Small intestine (tissue), 7 donors: ENCODE data around the gene MTUS2. TPM values are rescaled to one million over a fixed set of nuclear protein-coding genes. Genes with fewer than 3 reads are reported as not detected.

Source experiments
- DNase-seq, 2 donors: peaks; one replicate each; pipeline versions ENCODE4 v3.0.0 to v3.0.0-alpha.2; 2013
- FAIRE-seq: peaks from 2 replicates; lab custom pipeline; 2012; peaks lifted over from hg19 to GRCh38; lab: Jason Lieb, UNC
- H3K27ac ChIP-seq, 3 donors: one replicate each; pipeline ENCODE4 v1.5.1; 2013; ENCODE audit warnings: low read length in 2 of 3, mild to moderate bottlenecking in 2 of 3, control low read depth in 1 of 3, inconsistent platforms in 1 of 3, low read depth in 1 of 3, moderate library complexity in 1 of 3
- H3K27me3 ChIP-seq, 3 donors: one replicate each; pipeline ENCODE4 v1.6.1; 2013; ENCODE audit warnings: low read length in 3 of 3, inconsistent platforms in 1 of 3; ENCODE audit not compliant: control insufficient read depth in 3 of 3, insufficient read depth in 3 of 3
- H3K36me3 ChIP-seq, 3 donors: one replicate each; pipeline ENCODE4 v1.6.1; 2013; ENCODE audit warnings: low read length in 3 of 3, inconsistent platforms in 1 of 3, low read depth in 1 of 3, mild to moderate bottlenecking in 1 of 3, moderate library complexity in 1 of 3; ENCODE audit not compliant: control insufficient read depth in 3 of 3, insufficient read depth in 2 of 3
- H3K4me1 ChIP-seq, 3 donors: one replicate each; pipeline ENCODE4 v1.6.1; 2013; ENCODE audit warnings: low read length in 2 of 3, inconsistent platforms in 1 of 3, low read depth in 1 of 3, mild to moderate bottlenecking in 1 of 3, moderate library complexity in 1 of 3; ENCODE audit not compliant: control insufficient read depth in 3 of 3, insufficient read depth in 2 of 3
- H3K4me3 ChIP-seq, 3 donors: one replicate each; pipeline ENCODE4 v1.5.1; 2013; ENCODE audit warnings: low read length in 3 of 3, control low read depth in 1 of 3, inconsistent platforms in 1 of 3, low read depth in 1 of 3, mild to moderate bottlenecking in 1 of 3, moderate library complexity in 1 of 3
- H3K9me3 ChIP-seq, 2 donors: one replicate each; pipeline ENCODE4 v1.6.1; 2013; ENCODE audit warnings: low read depth in 1 of 2, low read length in 1 of 2; ENCODE audit not compliant: control insufficient read depth in 2 of 2, insufficient read depth in 1 of 2
- WGBS, 3 donors: extraction: QIAGEN DNeasy Blood & Tissue Kit; methylation state at CpG; one replicate each; pipeline ENCODE4 v1.1.7; 2013; 5-methylcytosine and 5-hydroxymethylcytosine counted together
- polyA plus RNA-seq, 4 donors: library from polyadenylated mRNA; stranded (reverse) in 3 of 4; unstranded in 1 of 4; fragments of 200-250 nt in 3 of 4; fragments of 120-200 nt in 1 of 4; gene quantifications; one replicate each; pipeline versions ENCODE4 v1.2.1 to v1.2.3, GENCODE V29; 2013
- donor health status: healthy with polysubstance abuse.
- donor health status: control.
- donor health status: control.
- donor health status: Bipolar disorder and iron deficiency.
- donor health status: healthy.

The MTUS2 gene
- polyA plus RNA-seq, 4 donors: under 0.01 to 0.53 (median 0.22) TPM

DNA sequence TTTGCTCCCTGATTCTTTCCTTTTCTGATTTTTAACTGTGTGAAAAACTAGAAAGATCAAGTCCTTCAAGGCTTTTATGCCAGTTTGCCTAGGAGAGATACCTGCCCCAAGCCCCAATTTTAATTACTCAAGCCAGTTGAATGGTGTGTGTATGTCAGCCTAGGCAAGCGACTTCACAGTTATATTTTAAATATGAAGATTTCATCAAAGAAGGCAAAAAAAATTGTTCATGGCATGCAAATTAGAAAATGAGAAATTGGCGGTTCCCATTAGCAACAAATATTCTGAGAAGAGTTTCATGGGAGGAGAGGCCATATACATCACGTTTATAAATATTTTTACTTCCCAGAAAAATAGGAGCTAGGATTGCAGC lies 607.8 kb downstream of the MTUS2 start:
- Histone ChIP-seq H3K27me3 (peaks cover 2 to 22% (median 3%) of the 10 kb centered on the region in 3 donors), H3K36me3 (no peaks in the 10 kb centered on the region), H3K9me3 (no peaks in the 10 kb centered on the region), H3K27ac (peak overlapping the region in 1 of 3 donors; percentile 28), H3K4me3 (peak overlapping the region in 1 of 3 donors; percentile 36), H3K4me1 (no peaks in the 10 kb centered on the region)
- WGBS, 3 donors: 8 to 13% (median 12%) methylated on average over 3 of the region's 3 CpGs
- FAIRE-seq (no peak), DNase-seq (no peak)

GRCh38 chr13:29428310-29429181 lies 608.4 kb downstream of the MTUS2 start:
- 3 to 5% (median 4%) methylated on average over 32 to 34 of the region's 34 CpGs for WGBS, 3 donors
- no peaks in the 10 kb centered on the region for H3K9me3 ChIP-seq
- H3K27me3 ChIP-seq: peaks cover 2 to 22% (median 3%) of the 10 kb centered on the region in 3 donors
- peak overlapping the region in 1 of 3 donors; percentile 36 for H3K4me3 ChIP-seq
- DNase-seq: peak; percentile 10 to 32
- H3K4me1 ChIP-seq: no peaks in the 10 kb centered on the region
- H3K27ac ChIP-seq: peak overlapping the region in 1 of 3 donors; percentile 28
- no peak for FAIRE-seq
- H3K36me3 ChIP-seq: no peaks in the 10 kb centered on the region

- Histone ChIP-seq H3K4me3 (no peak overlapping the region), H3K9me3 (no peaks in the 10 kb centered on the region), H3K36me3 (no peaks in the 10 kb centered on the region), H3K4me1 (no peaks in the 10 kb centered on the region), H3K27me3 (peaks cover 2 to 22% (median 3%) of the 10 kb centered on the region in 3 donors), H3K27ac (no peak overlapping the region)
- WGBS, 3 donors: 76 to 90% (median 87%) methylated on average over 2 of the region's 2 CpGs
- FAIRE-seq: no peak
- no peak for DNase-seq
These were observed 609.3 kb downstream of the MTUS2 start for GRCh38 chr13:29429286-29429900.

GRCh38 chr13:29434217-29434945 lies 614.2 kb downstream of the MTUS2 start:
- Histone ChIP-seq H3K36me3 (no peaks in the 10 kb centered on the region), H3K27me3 (peaks cover 0 to 4% (median 0%) of the 10 kb centered on the region in 3 donors), H3K9me3 (no peaks in the 10 kb centered on the region), H3K4me3 (no peak overlapping the region), H3K4me1 (no peaks in the 10 kb centered on the region), H3K27ac (peak overlapping the region in 2 of 3 donors; percentile 16 to 35)
- FAIRE-seq: no peak
- 65 to 88% (median 82%) methylated on average over 8 of the region's 8 CpGs for WGBS, 3 donors
- DNase-seq: no peak

- Histone ChIP-seq H3K9me3 (no peaks in the 10 kb centered on the region), H3K4me3 (no peak overlapping the region), H3K27me3 (peaks cover 0 to 4% (median 0%) of the 10 kb centered on the region in 3 donors), H3K27ac (peak overlapping the region in 2 of 3 donors; percentile 67 to 78), H3K36me3 (no peaks in the 10 kb centered on the region), H3K4me1 (no peaks in the 10 kb centered on the region)
- DNase-seq (peak; percentile 3 to 32), FAIRE-seq (no peak)
- 58 to 90% (median 83%) methylated on average over 6 of the region's 6 CpGs for WGBS, 3 donors
These were observed 615.2 kb downstream of the MTUS2 start for GRCh38 chr13:29435125-29435911.

- peak overlapping the region in 2 of 3 donors; percentile 33 to 57 for H3K27ac ChIP-seq
- DNase-seq: no peak
- no peaks in the 10 kb centered on the region for H3K36me3 ChIP-seq
- no peaks in the 10 kb centered on the region for H3K4me1 ChIP-seq
- WGBS, 3 donors: 61 to 91% (median 69%) methylated on average over 1 of the region's 1 CpG
- H3K4me3 ChIP-seq: no peak overlapping the region
- H3K27me3 ChIP-seq: peaks cover 0 to 4% (median 0%) of the 10 kb centered on the region in 3 donors
- no peak for FAIRE-seq
- H3K9me3 ChIP-seq: no peaks in the 10 kb centered on the region
These were observed 616.2 kb downstream of the MTUS2 start for GRCh38 chr13:29436291-29436690.

DNA sequence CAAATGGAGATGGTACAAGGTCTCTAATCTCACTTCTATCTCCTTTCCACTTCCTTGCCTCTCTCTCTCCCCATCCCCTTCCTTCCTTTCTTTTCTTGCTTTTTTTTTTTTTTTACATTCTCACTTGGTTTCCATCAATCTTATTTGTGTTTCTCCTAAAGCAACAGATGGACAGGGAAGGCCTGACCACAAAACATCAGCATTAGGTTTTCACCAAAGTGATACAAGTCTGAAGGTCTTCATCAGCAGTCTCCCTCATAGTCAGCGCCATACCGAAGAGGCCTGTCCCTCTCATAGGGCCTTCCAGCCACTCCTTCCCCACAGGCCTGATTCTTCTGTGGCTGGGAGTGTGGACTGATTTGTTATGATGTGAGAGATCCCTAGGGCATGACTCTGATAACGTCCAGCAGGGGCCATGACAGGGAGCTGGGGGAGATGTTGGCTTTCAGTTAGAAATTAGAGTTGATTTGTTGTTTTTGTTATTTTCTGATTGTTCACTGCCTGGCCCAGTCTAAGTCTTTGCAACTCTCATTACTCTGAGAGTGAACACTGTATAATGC lies 616.7 kb downstream of the MTUS2 start:
- Histone ChIP-seq H3K9me3 (no peaks in the 10 kb centered on the region), H3K27me3 (peaks cover 0 to 4% (median 0%) of the 10 kb centered on the region in 3 donors), H3K36me3 (no peaks in the 10 kb centered on the region), H3K27ac (no peak overlapping the region), H3K4me1 (no peaks in the 10 kb centered on the region), H3K4me3 (no peak overlapping the region)
- DNase-seq (no peak), FAIRE-seq (no peak)
- WGBS, 3 donors: 80 to 91% (median 89%) methylated on average over 3 of the region's 3 CpGs
